IgD-negative memory B cell (primary cell): Measurements from ENCODE around the gene ARRDC3. TPM values are rescaled to one million over a fixed set of nuclear protein-coding genes. Genes with fewer than 3 reads are reported as not detected.
"Not testable (repeated sequence)": the region's sequence is repeated elsewhere in the genome, so short reads cannot be mapped to it uniquely, and the experiment has no call there.

Experiments used
- H3K27ac Mint-ChIP-seq, 3 donors: one replicate each; pipeline ENCODE4 v1.8.0; 2020 to 2022; ENCODE audit warnings: mild to moderate bottlenecking in 3 of 3, mixed read lengths in 3 of 3, moderate library complexity in 1 of 3
- H3K27me3 Mint-ChIP-seq: one replicate; pipeline ENCODE4 v1.8.0; 2021; ENCODE audit warnings: mixed read lengths
- H3K36me3 Mint-ChIP-seq: one replicate; pipeline ENCODE4 v1.8.0; 2020; ENCODE audit warnings: mild to moderate bottlenecking, mixed read lengths
- H3K4me1 Mint-ChIP-seq, 3 donors: one replicate each; pipeline ENCODE4 v1.8.0; 2020 to 2022; ENCODE audit warnings: mixed read lengths in 3 of 3, mild to moderate bottlenecking in 1 of 3
- H3K4me3 Mint-ChIP-seq, 4 donors: one replicate each; pipeline ENCODE4 v1.8.0; 2020 to 2022; ENCODE audit warnings: mild to moderate bottlenecking in 4 of 4, mixed read lengths in 4 of 4, moderate library complexity in 3 of 4
- H3K9me3 Mint-ChIP-seq, 3 donors: one replicate each; pipeline ENCODE4 v1.8.0; 2020 to 2021; ENCODE audit warnings: mixed read lengths in 3 of 3, mild to moderate bottlenecking in 1 of 3
- polyA plus RNA-seq: library from polyadenylated mRNA; unstranded; fragments of 300-500 nt; fragmentation: Illumina TruSeq; gene quantifications from one replicate; pipeline ENCODE4 v1.2.3, GENCODE V29; 2021

Gene ARRDC3
- polyA plus RNA-seq, 1 donor from 2014 or later = 79.2 TPM

DNA sequence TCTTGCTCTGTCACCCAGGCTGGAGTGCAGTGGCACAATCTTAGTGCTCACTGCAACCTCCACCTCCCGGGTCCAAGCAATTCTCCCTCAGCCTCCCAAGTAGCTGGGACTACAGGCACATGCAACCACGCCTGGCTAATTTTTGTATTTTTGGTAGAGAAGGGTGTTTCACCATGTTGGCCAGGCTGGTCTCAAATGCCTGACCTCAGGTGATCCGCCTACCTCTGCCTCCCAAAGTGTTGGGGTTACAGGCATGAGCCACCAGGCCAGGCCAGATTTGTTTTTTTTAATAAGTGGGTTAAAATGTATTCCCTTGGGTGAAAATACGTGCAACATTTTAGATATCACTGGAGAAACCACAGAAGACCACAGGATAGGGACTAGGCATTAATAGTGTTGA, 60.1 kb downstream of the ARRDC3 start:
- not testable (repeated sequence) for H3K27ac Mint-ChIP-seq, H3K36me3 Mint-ChIP-seq, H3K4me3 Mint-ChIP-seq, H3K4me1 Mint-ChIP-seq, H3K9me3 Mint-ChIP-seq
- peaks cover 11% of the 10 kb centered on the region for H3K27me3 Mint-ChIP-seq

DNA sequence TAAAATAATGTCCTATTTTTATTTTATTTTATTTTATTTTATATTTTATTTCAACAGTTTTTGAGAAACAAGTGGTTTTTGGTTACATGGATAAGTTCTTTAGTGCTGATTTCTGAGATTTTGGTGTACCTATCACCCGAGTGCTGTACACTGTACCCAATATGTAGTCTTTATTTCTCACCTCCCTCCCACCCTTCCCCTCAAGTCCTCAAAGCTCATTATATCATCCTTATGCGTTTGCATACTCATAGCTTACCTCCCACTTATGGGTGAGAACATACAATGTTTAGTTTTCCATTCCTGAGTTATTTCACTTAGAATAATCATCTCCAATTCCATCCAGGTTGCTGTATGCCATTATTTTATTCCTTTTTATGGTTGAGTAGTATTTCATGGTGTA, 63.5 kb downstream of the ARRDC3 start:
- Mint-ChIP-seq H3K36me3 (peaks cover 3% of the 10 kb centered on the region), H3K4me3 (no peak overlapping the region), H3K4me1 (peaks cover 4 to 12% (median 6%) of the 10 kb centered on the region in 3 donors), H3K9me3 (no peaks in the 10 kb centered on the region), H3K27ac (no peak overlapping the region), H3K27me3 (peaks cover 8% of the 10 kb centered on the region)

DNA sequence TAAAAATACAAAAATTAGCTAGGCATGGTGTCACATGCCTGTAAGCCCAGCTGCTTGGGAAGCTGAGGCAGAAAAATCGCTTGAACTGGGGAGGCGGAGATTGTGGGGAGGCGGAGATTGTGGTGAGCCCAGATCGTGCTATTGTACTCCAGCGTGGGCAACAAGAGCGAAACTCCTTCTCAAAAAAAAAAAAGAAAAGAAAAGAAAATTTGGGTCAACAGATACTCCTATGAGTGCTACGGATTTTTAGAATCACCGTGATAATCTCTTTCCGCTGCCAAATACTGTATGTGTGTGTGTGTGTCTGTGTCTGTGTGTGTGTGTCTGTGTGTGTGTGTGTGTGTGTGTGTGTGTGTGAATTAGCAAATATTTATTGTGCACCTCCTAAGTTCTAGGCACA, 64.4 kb downstream of the ARRDC3 start:
- Mint-ChIP-seq H3K27me3 (peaks cover 8% of the 10 kb centered on the region), H3K4me1 (peaks cover 11 to 20% (median 13%) of the 10 kb centered on the region in 3 donors), H3K9me3 (no peaks in the 10 kb centered on the region), H3K4me3 (no peak overlapping the region), H3K27ac (no peak overlapping the region), H3K36me3 (no peaks in the 10 kb centered on the region)
